Measurements from ENCODE around the gene TPCN2.

TPCN2 gene

GRCh38 chr11:69054397-69055211 is 5.9 kb downstream of the TPCN2 start:
- TF ChIP-seq GATA2 (IDR thresholded peaks at IDR 0.05; ENCODE audit: low read depth, low read length) (no peak), GATA3 (IDR thresholded peaks at IDR 0.05; ENCODE audit: low read depth, low read length) (no peak)

DNA sequence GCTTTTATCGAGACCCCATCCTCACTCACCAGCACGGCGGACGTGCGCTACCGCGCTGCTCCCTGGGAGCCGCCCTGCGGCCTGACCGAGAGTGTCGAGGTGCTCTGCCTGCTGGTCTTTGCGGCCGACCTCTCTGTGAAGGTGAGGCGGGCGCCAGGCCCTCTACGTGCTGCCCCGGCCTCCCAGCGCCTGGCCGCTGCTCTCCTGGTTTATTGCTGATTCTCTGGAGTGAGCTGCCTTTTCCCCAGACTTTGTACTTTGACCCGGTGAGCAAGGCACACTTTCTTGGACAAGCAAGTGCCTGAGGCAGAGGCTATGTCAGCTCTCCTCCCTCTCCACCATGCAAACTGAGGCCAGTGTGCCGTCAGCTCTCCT is 6.5 kb downstream of the TPCN2 start:
- TF ChIP-seq GATA3 (IDR thresholded peaks at IDR 0.05; ENCODE audit: low read depth, low read length) (no peak), GATA2 (IDR thresholded peaks at IDR 0.05; ENCODE audit: low read depth, low read length) (no peak)

DNA sequence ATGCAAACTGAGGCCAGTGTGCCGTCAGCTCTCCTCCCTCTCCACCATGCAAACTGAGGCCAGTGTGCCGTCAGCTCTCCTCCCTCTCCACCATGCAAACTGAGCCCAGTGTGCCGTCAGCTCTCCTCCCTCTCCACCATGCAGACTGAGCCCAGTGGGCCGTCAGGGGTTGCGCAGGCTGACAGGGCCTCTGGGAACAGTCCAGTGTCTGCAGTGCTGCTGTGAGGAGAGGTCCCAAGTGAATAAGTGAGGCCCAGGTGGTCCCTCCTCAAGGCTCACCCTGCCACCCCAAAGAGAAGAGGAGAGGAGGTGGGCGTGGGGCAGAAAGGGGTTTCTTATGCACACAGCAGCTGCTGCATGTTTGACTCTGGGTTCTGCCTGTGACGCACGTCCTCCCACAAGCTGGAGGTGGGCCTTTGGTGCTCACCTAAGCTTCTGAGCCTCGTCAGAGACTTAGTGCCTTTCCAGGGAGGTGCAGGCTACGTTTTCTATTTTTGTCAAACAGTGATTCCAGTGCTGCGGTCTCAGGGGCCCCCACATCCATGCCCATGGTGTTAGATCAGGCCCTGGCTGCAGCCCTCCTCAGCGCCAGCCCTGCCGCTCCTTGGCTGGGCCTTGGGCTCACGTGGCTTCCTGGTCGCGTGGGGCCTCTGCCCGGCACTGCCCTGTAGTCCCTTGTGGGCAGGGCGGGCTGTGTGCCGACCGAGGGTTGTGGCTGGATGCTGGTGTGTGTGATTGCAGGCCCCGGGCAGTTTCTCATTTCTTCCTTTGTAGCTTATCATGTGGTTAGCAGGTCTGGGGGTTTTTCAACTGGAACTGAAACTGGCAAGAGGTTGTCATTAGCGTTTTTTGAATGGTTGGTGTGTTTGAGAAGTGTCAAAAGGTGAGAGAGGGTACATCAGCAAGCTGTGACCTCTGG is 7.1 kb downstream of the TPCN2 start:
- no peak for TF ChIP-seq GATA2 (IDR thresholded peaks at IDR 0.05; ENCODE audit: low read depth, low read length)
- TF ChIP-seq GATA3 (IDR thresholded peaks at IDR 0.05; ENCODE audit: low read depth, low read length) = no peak

- TF ChIP-seq GATA2 (IDR thresholded peaks at IDR 0.05; ENCODE audit: low read depth, low read length) (no peak), GATA3 (IDR thresholded peaks at IDR 0.05; ENCODE audit: low read depth, low read length) (no peak)
Observed at GRCh38 chr11:69057236-69057635, 8.5 kb downstream of the TPCN2 start.

DNA sequence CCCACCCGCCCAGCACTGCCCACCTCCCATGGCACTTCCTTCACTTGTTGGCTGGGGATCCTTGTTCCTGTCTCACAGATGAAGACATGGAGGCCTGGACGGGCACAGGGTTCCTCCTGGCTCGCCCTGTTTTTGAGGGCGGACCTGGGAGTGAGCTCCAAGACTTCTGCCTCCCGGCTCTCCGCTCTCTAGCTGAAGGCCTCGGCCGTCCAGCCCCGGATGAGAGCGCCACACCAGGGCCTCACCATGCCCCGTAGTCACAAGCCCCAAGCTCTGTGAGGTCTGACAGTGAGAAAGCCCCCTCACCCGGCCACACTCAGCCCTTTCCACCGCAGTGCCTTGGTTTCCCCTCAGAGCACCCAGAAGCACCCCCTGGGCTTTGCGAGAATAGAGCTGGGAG is 9.1 kb downstream of the TPCN2 start:
- TF ChIP-seq GATA2 (IDR thresholded peaks at IDR 0.05; ENCODE audit: low read depth, low read length) = no peak
- TF ChIP-seq GATA3 (IDR thresholded peaks at IDR 0.05; ENCODE audit: low read depth, low read length) = no peak

GRCh38 chr11:69058511-69059270 is 10.0 kb downstream of the TPCN2 start:
- TF ChIP-seq GATA2 (IDR thresholded peaks at IDR 0.05; ENCODE audit: low read depth, low read length) (no peak), GATA3 (IDR thresholded peaks at IDR 0.05; ENCODE audit: low read depth, low read length) (no peak)

DNA sequence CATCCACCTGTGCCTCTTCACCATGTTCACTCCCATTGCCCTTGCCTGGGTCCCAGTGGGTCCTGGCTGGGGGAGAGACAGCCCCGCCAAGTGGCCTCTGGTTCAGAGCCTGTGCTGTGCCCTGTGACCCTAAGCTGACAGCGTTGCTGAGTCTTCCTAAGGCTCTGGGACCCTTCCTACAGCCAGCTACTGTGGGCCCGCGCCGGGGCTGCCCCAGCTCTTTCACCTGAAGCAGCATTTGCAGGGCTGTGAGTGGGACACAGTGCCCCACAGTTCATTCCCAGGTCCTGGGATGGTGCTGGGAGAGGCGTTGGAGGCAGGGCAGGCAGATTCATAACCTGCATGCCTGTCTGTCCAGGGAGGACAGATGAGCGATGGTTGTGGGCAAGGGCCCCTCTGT is 10.7 kb downstream of the TPCN2 start:
- TF ChIP-seq GATA2 (IDR thresholded peaks at IDR 0.05; ENCODE audit: low read depth, low read length) = no peak
- TF ChIP-seq GATA3 (IDR thresholded peaks at IDR 0.05; ENCODE audit: low read depth, low read length) = no peak

- TF ChIP-seq GATA3 (IDR thresholded peaks at IDR 0.05; ENCODE audit: low read depth, low read length) = no peak
- no peak for TF ChIP-seq GATA2 (IDR thresholded peaks at IDR 0.05; ENCODE audit: low read depth, low read length)
Observed at GRCh38 chr11:69059985-69060384, 11.3 kb downstream of the TPCN2 start.

DNA sequence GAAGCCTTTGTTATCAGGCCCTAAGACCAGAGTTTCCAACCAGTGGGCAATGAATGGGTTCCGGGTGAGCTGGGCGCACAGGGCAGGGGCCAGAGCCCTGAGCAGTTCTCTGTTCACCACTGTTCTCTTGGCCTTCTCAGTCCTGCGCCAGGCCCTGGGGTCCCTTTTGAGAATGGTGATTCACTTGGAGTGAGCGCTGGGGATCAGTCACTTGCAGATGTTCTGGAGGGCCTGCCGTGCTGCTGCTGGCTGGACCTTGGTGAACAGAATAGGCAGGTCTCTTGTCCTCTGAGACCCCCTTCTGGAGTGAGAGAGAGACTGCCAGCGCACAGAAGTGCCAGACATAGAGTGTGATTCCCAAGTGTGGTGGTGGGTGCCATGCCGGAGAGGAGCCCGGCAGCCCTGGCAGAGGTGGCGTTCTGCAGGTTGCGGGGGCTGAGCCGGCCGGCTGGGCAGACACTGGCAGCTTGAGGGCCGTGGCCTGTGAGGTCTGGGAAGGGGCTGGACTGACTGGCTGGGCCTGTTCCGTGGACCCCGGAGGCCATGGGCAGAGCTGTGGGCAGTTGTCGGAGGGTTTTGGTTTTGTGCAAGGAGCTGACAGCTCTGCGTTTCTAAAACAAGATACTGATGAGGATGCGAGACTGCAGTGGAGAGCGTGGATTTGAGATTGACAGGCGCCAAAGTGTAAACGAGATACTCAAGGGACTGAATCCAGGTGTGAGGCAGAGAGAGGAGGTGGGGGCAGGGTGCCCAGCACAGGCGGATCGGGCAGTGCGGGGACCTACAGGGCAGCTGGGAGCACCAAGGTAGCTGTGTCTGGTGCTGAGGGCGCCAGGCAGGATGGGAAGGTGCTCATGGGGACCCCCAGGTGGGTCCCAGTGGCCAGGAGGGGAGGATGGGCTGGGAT is 12.3 kb downstream of the TPCN2 start:
- TF ChIP-seq GATA2 (IDR thresholded peaks at IDR 0.05; ENCODE audit: low read depth, low read length) = no peak
- no peak for TF ChIP-seq GATA3 (IDR thresholded peaks at IDR 0.05; ENCODE audit: low read depth, low read length)

GRCh38 chr11:69061713-69062053 is 13.0 kb downstream of the TPCN2 start:
- no peak for TF ChIP-seq GATA3 (IDR thresholded peaks at IDR 0.05; ENCODE audit: low read depth, low read length)
- TF ChIP-seq GATA2 (IDR thresholded peaks at IDR 0.05; ENCODE audit: low read depth, low read length) = no peak

GRCh38 chr11:69062169-69062855 is 13.6 kb downstream of the TPCN2 start:
- no peak for TF ChIP-seq GATA3 (IDR thresholded peaks at IDR 0.05; ENCODE audit: low read depth, low read length)
- no peak for TF ChIP-seq GATA2 (IDR thresholded peaks at IDR 0.05; ENCODE audit: low read depth, low read length)

GRCh38 chr11:69062873-69063651 is 14.3 kb downstream of the TPCN2 start:
- TF ChIP-seq GATA2 (IDR thresholded peaks at IDR 0.05; ENCODE audit: low read depth, low read length) = no peak
- no peak for TF ChIP-seq GATA3 (IDR thresholded peaks at IDR 0.05; ENCODE audit: low read depth, low read length)

Measured in SH-SY5Y (cell line).